H1 (cell line): ENCODE results near the gene OPALIN.

Experiments
- CHD1 ChIP-seq: IDR thresholded peaks from 2 replicates; pipeline ENCODE4 v1.6.1; 2012; ENCODE audit warnings: low read depth, low read length, improper control_type of control experiment
- CTCF ChIP-seq, 3 experiments: IDR thresholded peaks; 1 replicate in 2 of 3; 2 replicates in 1 of 3; pipeline versions ENCODE4 v1.5.1 to v1.6.1; 2011; ENCODE audit warnings: low read length in 3 of 3, mild to moderate bottlenecking in 3 of 3, inconsistent platforms in 2 of 3, low read depth in 1 of 3, moderate library complexity in 1 of 3; ENCODE audit not compliant: insufficient read depth in 1 of 3; ENCODE audit errors: control extremely low read depth in 1 of 3
- EZH2 ChIP-seq: fragments of 200-600 bp; sonication (generic); IDR thresholded peaks from 2 replicates; pipeline ENCODE4 v1.7.1; 2012; ENCODE audit warnings: low read depth, mild to moderate bottlenecking, moderate library complexity, low read length, inconsistent platforms; ENCODE audit not compliant: severe bottlenecking
- FOSL1 ChIP-seq: IDR thresholded peaks from 2 replicates; pipeline ENCODE4 v1.6.1; 2011; ENCODE audit warnings: mild to moderate bottlenecking, low read depth, low read length, moderate library complexity; ENCODE audit not compliant: insufficient read depth
- GABPA ChIP-seq: IDR thresholded peaks from 2 replicates; pipeline ENCODE4 v1.6.1; 2011; ENCODE audit warnings: mild to moderate bottlenecking, low read length, moderate library complexity, borderline replicate concordance; ENCODE audit not compliant: insufficient read depth
- JUN ChIP-seq: IDR thresholded peaks from 2 replicates; pipeline ENCODE4 v1.6.1; 2011; ENCODE audit warnings: low read depth, mild to moderate bottlenecking, improper control_type of control experiment, low read length
- MAX ChIP-seq: IDR thresholded peaks from 2 replicates; pipeline ENCODE4 v1.6.1; 2012; ENCODE audit warnings: inconsistent platforms
- RXRA ChIP-seq: IDR thresholded peaks from 2 replicates; pipeline ENCODE4 v1.6.1; 2011; ENCODE audit warnings: low read depth, mild to moderate bottlenecking, low read length, moderate library complexity; ENCODE audit not compliant: insufficient read depth
- SP2 ChIP-seq: IDR thresholded peaks from 2 replicates; pipeline ENCODE4 v1.6.1; 2012; ENCODE audit warnings: mild to moderate bottlenecking, low read length, inconsistent platforms
- TEAD4 ChIP-seq: IDR thresholded peaks from 2 replicates; pipeline ENCODE4 v1.6.1; 2012; ENCODE audit warnings: low read depth, low read length, inconsistent platforms, mixed read lengths
- YY1 ChIP-seq: IDR thresholded peaks from 2 replicates; pipeline ENCODE4 v1.6.1; 2011; ENCODE audit warnings: low read depth, mild to moderate bottlenecking, low read length
- ZNF274 ChIP-seq: IDR thresholded peaks from 2 replicates; pipeline ENCODE4 v1.7.0; 2012; ENCODE audit warnings: low read length, borderline replicate concordance; ENCODE audit errors: extremely low read depth

- TF ChIP-seq MAX (no peak), YY1 (no peak), GABPA (no peak), FOSL1 (no peak), TEAD4 (no peak), ZNF274 (no peak), EZH2 (no peak), SP2 (no peak), CHD1 (no peak), CTCF (IDR thresholded peaks at IDR 0.05; ENCODE audit: control extremely low read depth in 1 of 3, insufficient read depth in 1 of 3, low read depth in 1 of 3, low read length in 3 of 3) (no peak), RXRA (no peak), JUN (no peak)
These were observed 6.8 kb downstream of the OPALIN start for GRCh38 chr10:96352027-96352426.
